WI38 (cell line): Measurements from ENCODE around the gene MYB.
"Not testable (repeated sequence)": the region's sequence is repeated elsewhere in the genome, so short reads cannot be mapped to it uniquely, and the experiment has no call there.

Experiments
- H3K4me3 ChIP-seq: 2 replicates; pipeline ENCODE4 v1.5.1; 2011; ENCODE audit warnings: low read depth, mild to moderate bottlenecking, control low read depth, low read length
- TF ChIP-seq, protein P1 (sequence below): IDR thresholded peaks from 2 replicates; pipeline ENCODE4 v1.5.1; 2012; ENCODE audit warnings: low read depth, mild to moderate bottlenecking, control low read depth, low read length

The MYB gene

DNA sequence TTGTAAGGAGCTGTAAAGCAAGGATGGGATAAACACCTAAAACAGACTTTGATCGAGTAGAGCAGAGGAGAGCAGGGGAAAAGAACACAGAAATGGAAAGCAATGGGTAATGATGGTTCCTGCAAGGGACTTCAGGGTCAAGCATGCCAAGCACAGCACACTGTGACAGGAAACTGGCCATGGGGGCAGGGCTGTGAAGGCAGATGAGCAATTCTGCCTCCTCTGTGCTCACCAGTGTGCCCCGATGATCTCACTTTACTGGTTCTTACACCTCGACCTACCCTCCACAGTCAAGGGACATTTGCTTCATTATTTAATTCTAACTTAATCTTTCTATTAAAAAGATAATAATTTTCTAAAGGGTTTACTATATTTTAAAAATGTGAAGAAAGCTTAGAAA lies 21.6 kb upstream of the MYB start:
- TF ChIP-seq, protein P1, sequence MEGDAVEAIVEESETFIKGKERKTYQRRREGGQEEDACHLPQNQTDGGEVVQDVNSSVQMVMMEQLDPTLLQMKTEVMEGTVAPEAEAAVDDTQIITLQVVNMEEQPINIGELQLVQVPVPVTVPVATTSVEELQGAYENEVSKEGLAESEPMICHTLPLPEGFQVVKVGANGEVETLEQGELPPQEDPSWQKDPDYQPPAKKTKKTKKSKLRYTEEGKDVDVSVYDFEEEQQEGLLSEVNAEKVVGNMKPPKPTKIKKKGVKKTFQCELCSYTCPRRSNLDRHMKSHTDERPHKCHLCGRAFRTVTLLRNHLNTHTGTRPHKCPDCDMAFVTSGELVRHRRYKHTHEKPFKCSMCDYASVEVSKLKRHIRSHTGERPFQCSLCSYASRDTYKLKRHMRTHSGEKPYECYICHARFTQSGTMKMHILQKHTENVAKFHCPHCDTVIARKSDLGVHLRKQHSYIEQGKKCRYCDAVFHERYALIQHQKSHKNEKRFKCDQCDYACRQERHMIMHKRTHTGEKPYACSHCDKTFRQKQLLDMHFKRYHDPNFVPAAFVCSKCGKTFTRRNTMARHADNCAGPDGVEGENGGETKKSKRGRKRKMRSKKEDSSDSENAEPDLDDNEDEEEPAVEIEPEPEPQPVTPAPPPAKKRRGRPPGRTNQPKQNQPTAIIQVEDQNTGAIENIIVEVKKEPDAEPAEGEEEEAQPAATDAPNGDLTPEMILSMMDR, result no peak
- H3K4me3 ChIP-seq, result no peak overlapping the region

DNA sequence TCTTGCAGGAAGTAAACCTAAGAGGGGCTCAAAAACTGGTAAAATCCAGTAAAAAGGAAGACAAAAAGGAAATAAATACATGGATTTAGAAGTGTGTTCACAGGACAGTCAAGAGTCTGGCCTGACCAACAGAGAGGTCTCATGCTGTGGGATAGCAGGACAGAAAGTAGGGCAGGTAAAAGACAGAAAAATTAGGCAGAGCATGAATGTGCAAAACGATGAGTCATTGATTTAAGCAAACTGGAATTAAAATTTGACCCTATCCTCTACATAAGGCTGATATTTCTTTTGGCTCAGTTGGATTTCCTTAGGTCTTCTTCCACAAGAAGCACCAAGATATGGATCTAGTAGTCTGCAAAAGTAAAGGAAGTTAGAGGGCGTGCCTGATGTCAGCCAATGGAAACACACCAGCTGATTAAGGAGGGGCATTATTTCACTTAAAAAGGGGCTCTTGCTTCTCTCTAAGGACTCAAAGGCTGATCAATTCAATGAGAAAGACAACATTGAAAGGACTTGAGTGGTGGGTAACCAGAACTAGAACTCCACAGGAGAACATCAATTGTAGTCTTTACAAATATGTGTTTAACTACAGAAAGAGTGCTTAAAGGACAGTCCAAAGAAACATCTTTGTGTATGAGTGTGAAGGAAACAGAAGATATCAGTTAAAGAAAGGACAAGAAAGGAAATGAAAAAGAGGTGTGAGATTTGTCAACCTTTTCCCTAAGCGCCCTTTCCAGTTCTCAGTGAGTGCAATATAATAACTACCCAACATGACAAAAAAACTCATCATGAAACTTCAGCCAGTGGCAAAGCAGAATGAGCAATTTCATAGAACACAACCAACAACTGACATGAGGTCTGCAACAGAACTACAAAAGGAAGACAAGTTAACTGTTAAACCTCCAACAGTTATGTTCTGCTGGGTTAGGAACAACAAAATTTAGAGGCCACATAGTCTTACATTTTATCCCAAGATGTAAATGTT lies 19.4 kb upstream of the MYB start:
- TF ChIP-seq, protein P1, result no peak
- no peak overlapping the region for H3K4me3 ChIP-seq

DNA sequence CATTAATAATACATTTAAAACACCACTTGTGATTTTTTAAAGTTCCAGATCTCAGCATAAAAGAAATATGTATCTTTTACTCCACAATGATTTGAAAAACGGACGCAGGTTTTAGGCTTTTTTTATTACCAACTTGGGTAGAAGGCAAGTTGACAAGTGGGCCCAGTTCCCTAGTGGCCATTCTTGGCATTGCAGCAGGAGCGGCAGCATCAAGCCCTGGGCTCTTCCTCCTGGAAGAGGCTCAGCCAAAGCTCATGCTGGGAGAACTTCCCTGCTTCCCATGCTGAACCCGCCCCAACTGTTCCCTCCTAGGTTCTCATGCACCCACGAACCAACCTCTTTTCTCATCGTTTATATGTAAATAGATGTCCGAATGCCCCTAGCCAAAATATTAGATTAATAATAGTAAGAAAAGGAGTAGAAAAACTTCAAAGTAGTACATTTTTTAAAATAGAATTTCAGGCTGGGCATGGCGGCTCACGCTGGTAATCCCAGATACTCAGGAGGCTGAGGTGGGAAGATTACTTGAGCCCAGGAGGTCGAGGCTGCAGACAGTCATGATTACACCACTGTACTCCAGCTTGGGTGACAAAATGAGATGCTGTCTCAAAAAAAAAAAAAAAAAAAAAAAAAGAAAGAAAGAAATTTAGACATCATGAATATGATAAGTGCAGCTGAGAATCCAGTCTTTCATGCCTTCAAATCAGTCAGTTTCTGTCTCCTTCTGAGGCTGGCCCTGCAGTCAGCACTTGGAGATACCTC lies 18.2 kb upstream of the MYB start:
- TF ChIP-seq, protein P1, result peak; percentile 68
- no peak overlapping the region for H3K4me3 ChIP-seq

DNA sequence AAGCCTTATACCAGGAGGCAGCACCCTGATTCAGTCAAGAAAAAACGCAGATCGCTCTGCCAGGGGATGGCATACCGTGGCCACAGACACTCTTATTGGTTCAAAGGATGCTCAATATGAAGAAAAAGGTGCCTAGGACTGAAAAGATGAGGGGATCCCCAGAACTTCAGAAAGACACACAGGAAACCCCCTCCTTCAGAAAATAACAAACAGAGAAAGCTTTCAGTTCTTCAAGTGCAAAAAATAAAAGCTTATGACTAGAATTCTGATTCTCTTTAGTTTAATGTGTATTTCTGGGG lies 17.7 kb upstream of the MYB start:
- H3K4me3 ChIP-seq, result no peak overlapping the region
- TF ChIP-seq, protein P1, result no peak

DNA sequence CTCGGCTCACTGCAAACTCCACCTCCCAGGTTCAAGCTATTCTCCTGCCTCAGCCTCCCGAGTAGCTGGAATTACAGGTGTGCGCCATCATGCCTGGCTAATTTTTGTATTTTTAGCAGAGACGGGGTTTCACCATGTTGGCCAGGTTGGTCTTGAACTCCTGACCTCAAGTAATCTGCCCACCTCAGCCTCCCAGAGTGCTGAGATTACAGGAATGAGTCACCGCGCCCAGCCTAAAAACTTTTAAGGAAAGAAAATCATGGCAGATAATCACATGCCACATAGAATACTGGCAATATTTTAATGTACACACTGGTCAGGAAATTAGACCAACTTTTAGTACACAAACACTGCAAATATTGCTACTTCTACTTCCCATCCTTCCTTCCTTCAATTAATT lies 16.7 kb upstream of the MYB start:
- H3K4me3 ChIP-seq, result not testable (repeated sequence)

DNA sequence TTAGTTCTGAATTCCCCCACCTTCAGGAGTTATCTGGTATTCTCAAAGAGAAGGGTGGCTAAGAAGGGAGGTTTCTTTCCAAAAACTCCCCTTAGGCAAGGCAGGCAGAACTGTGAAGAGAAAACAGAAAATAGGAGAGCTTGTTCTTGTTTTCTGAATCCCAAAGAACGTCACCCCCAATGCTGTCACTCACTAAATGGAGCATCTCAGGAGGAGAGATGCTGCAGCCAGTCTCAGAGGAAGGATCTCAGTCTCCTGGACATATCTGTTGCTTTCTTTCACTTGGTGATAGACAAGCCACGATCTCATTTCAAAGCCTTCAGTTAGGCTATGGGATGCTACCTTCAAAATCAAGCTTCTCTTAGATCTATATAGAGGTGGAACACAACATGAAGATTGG lies 16.1 kb upstream of the MYB start:
- TF ChIP-seq, protein P1, result no peak
- no peak overlapping the region for H3K4me3 ChIP-seq

DNA sequence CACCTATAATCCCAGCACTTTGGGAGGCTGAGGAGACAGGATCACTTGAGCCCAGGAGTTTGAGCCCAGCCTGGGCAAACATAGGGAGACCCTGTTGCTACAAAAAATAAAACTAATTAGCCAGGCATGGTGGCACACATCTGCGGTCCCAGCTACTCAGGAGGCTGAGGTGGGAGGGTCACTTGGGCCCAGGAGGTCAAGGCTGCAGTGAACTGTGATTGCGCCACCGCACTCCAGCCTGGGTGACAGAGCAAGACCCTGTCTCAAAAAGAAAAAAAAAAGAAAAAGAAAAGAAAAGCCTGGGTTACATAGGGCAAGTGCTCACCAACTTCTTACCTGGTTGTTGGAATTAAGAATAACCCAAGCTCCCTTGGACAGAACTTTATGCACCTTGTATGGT lies 14.6 kb upstream of the MYB start:
- no peak overlapping the region for H3K4me3 ChIP-seq
- TF ChIP-seq, protein P1, result no peak
